NCI-H446 (cell line): ENCODE data around the gene SGIP1.
"Not testable (repeated sequence)": the region's sequence is repeated elsewhere in the genome, so short reads cannot be mapped to it uniquely, and the experiment has no call there.

Experiments
- DNase-seq, 2 experiments: peaks; one replicate each; lab custom pipeline; 2025; lab: John Stamatoyannopoulos, UW

SGIP1 gene

DNA sequence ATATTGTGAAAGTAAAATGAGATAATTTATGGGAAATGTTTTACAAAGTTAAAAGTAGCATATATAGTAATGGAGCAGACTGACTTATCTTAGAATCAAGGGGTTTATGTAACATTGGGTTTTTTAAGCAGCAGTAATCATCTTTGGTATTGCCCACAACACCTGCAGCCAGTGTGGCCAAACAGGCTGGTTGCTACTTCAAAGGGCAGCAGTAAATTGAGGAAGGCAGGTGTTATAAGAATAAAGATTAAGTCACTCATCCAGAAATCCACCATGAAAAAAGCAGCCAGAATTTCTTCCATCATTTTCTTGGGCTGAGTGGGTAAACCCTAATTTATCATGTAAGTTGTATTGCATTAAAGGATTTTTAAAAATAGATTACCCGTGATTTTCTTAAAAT lies 235.0 kb downstream of the SGIP1 start:
- no peak for DNase-seq

DNA sequence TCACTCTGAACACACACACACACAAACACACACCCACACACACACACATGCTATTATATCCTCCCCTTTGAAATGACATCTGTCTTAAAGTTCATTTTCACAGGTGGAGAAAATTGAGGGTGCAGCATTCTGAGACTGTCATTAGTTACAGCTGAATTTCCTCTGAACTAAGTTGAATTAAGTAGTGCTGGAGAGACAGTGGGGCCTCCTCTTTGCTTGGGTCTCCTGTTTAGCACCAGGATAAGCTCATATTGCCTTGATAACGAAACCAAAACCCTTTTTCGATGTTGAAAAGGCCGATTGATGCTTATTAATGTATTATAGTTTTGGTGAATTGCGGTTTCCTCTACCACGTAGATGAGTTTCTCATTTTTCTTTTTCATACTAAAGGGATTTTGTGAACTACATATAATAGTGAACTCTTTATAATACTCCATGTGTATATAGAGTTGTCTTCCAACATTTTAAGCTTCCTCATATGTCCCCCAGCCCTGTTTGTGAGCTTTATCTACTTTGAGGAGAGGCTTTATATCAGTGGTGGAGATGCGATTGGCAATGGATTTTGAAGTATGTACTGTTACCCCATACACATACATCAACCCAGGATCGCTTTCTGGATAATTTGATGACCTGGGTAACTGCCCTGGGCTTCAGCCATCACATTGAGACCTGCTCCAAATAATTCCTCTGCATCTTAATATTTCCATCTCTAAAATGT lies 235.7 kb downstream of the SGIP1 start:
- DNase-seq, result no peak

- no peak for DNase-seq
Measured at GRCh38 chr1:66770240-66770639, 236.3 kb downstream of the SGIP1 start.

DNA sequence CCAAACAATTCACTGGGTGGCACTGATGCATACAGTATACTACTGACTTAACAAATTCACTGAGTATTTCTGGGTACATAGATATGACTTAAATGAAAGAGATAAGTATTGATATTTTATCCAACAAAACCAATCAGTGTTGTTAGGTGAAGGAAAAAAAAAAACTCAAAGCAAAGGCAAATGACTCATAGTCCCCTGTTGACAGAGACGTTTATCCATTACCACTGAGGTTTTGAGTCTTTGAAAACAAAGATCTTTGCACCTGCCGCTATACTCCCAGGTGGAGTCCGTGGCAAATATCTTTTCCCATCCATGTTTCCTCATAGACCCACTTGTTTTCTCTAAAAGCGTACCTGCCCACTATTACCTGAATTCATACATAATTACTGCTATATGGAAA lies 236.7 kb downstream of the SGIP1 start:
- DNase-seq, result no peak

DNA sequence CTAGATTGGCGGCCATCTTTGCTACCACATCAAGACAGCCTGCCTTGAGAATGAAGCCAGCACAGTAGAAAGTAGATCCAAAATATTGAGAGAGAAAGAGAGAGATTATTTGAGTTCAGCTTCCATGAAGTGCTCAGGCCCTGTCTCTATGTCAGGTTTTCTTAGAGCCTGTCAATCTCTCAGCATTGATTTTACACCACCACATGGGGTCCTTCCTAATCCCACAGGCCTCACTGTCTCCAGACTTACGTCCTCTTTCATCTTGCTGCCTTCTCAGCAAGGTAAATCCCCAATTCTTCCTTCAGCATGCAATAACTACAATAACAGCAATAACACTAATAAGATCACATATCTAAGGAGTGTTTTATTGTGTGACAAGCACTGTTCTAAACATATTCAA lies 239.3 kb downstream of the SGIP1 start:
- DNase-seq, result no peak

DNA sequence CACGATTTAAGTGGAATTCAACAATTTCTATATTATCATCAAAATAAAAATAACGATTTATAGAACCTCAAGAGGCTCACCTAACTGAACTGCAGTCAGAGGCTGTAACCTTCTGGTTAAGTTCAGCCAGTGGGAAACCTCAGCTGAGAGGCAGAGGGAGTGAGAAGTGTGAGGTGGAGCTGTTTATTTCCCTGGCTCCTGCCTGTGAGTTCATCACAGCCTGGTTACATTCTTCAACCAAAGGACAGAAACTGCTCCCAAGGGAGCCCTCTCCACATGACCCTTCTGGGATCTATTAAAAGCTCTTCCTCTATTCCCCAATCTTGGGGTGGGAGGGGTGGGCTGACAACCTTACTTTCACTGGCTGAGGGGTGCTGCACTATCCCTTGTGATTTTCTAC lies 240.5 kb downstream of the SGIP1 start:
- no peak for DNase-seq

DNA sequence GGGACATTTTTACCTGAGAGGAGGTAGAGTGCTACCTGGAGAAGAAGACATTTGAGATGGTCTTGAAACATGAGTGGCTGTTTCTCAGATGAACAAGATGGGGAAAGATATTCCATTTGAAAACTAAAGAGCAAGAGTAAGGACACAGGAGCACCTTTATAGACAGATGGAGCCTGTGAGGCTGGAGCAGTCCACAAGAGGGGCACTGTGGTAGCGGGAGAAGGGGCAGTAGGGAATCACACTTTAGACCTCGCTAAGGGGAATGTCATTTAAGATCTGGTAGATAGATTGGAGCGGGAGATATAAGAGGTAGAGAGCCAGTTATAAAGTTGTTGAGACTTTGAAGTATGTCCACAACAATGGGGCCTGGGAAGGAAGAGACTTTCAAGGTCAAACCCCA lies 241.7 kb downstream of the SGIP1 start:
- DNase-seq, result no peak

GRCh38 chr1:66777831-66778230 lies 243.9 kb downstream of the SGIP1 start:
- no peak for DNase-seq

- DNase-seq, result no peak
Measured at GRCh38 chr1:66778266-66778665, 244.3 kb downstream of the SGIP1 start.

- DNase-seq, result no peak
Measured at GRCh38 chr1:66778969-66779368, 245.0 kb downstream of the SGIP1 start.

GRCh38 chr1:66779475-66780078 lies 245.6 kb downstream of the SGIP1 start:
- no peak for DNase-seq

DNA sequence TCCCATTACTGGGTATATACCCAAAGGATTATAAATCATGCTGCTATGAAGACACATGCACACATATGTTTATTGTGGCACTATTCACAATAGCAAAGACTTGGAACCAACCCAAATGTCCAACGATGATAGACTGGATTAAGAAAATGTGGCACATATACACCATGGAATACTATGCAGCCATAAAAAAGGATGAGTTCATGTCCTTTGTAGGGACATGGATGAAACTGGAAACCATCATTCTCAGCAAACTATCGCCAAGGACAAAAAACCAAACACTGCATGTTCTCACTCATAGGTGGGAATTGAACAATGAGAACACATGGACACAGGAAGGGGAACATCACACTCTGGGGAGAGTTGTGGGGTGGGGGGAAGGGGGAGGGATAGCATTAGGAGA lies 251.8 kb downstream of the SGIP1 start:
- DNase-seq, result not testable (repeated sequence)

DNA sequence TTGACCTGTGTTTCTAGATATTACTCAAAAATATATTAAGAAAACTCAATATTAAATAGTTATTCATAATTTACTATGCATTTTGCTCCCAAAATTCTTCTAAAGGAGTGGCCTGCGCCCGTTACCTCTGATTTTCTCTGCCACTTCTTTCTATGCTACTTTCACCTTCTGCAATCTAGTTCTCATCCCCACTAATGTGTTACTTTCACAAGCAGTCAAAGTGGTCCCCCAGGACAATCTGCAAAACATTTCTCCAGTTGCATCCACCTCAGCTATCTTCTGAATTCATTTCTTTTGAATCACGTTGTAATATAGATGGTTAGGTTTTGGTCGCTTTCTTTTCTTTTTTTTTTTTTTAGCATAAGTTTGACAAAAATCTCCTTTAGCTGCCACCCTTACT lies 253.7 kb downstream of the SGIP1 start:
- no peak for DNase-seq

DNA sequence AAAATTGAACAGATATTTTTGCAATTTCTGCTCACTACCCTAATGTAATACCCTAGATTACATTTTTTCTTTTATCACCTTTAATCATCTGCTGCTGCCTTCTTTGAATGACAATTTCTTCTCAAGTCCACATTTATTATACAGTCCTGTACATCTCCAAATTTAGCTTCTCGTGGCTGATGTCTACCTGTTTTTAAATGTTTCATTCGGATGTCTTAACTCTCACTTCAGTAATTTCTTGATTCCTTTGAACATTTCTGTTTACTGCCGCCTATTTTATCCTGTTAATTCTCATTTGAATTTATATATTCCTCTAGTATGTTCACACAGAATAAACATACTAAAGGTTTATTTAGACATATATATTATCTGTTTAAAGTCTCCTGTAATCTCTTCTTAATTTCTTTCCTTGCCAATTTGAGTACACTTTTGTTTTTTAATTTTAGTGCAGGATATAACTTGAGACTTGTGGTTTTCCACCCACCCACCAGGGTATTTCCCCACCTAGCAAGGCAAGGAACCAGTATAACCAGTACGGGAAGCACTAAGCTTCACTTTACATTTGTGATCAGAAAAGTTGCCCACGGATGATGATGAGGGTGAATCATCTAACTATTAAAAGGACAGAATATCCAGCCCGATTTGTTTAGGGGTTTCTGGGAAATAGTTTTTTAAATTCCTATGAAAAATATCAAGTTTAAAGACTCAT lies 254.4 kb downstream of the SGIP1 start:
- no peak for DNase-seq

- DNase-seq, result no peak
Measured at GRCh38 chr1:66791621-66792610, 258.0 kb downstream of the SGIP1 start.

- DNase-seq, result not testable (repeated sequence)
Measured at GRCh38 chr1:66795839-66796238, 261.9 kb downstream of the SGIP1 start.
